Parathyroid adenoma (tissue), 2 donors: ENCODE measurements around the gene ADCY1.

Experiments
- H2AFZ ChIP-seq: fragments of 300-600 bp; sonication (generic); one replicate; pipeline ENCODE4 v1.7.0; 2017; ENCODE audit warnings: antibody characterized with exemption, mild to moderate bottlenecking
- H3K27ac ChIP-seq: fragments of 300-600 bp; sonication (generic); one replicate; pipeline ENCODE4 v1.7.0; 2017
- H3K27me3 ChIP-seq: fragments of 300-600 bp; sonication (generic); one replicate; pipeline ENCODE4 v1.7.0; 2017; ENCODE audit warnings: low read length; ENCODE audit not compliant: control insufficient read depth, insufficient read depth
- H3K36me3 ChIP-seq: fragments of 300-600 bp; sonication (generic); one replicate; pipeline ENCODE4 v1.7.0; 2017; ENCODE audit warnings: low read length; ENCODE audit not compliant: control insufficient read depth, insufficient read depth
- H3K4me1 ChIP-seq: fragments of 300-600 bp; sonication (generic); one replicate; pipeline ENCODE4 v1.7.0; 2017; ENCODE audit warnings: control low read depth
- H3K4me2 ChIP-seq: fragments of 300-600 bp; sonication (generic); one replicate; pipeline ENCODE4 v1.7.0; 2017; ENCODE audit warnings: low read length
- H3K4me3 ChIP-seq: fragments of 300-600 bp; sonication (generic); one replicate; pipeline ENCODE4 v1.7.0; 2017; ENCODE audit warnings: low read depth, low read length
- H3K79me2 ChIP-seq: fragments of 300-600 bp; sonication (generic); one replicate; pipeline ENCODE4 v1.7.0; 2017; ENCODE audit warnings: control low read depth
- H3K9ac ChIP-seq: fragments of 300-600 bp; sonication (generic); one replicate; pipeline ENCODE4 v1.7.0; 2017; ENCODE audit warnings: mild to moderate bottlenecking
- H3K9me3 ChIP-seq: fragments of 300-600 bp; sonication (generic); one replicate; pipeline ENCODE4 v1.7.0; 2017; ENCODE audit warnings: low read length; ENCODE audit not compliant: control insufficient read depth
- CTCF ChIP-seq: fragments of 300-600 bp; sonication (generic); IDR thresholded peaks from one replicate; pipeline ENCODE4 v1.7.0; 2017; ENCODE audit warnings: antibody characterized with exemption, mild to moderate bottlenecking
- donor health status: primary hyperparathyroidism.

Gene ADCY1

GRCh38 chr7:45563401-45563800 is 10.8 kb upstream of the ADCY1 start:
- Histone ChIP-seq H3K27me3 (no peaks in the 10 kb centered on the region), H3K9ac (no peak overlapping the region), H3K4me2 (no peak overlapping the region), H3K36me3 (no peaks in the 10 kb centered on the region), H3K9me3 (no peaks in the 10 kb centered on the region), H3K4me1 (no peaks in the 10 kb centered on the region), H3K79me2 (no peaks in the 10 kb centered on the region), H3K27ac (no peak overlapping the region), H2AFZ (no peak overlapping the region), H3K4me3 (no peak overlapping the region)
- no peak for TF ChIP-seq CTCF

- Histone ChIP-seq H3K9me3 (no peaks in the 10 kb centered on the region), H3K27me3 (no peaks in the 10 kb centered on the region), H3K79me2 (no peaks in the 10 kb centered on the region), H3K4me1 (no peaks in the 10 kb centered on the region), H3K27ac (no peak overlapping the region), H3K9ac (no peak overlapping the region), H3K36me3 (no peaks in the 10 kb centered on the region), H3K4me2 (no peak overlapping the region), H2AFZ (no peak overlapping the region), H3K4me3 (no peak overlapping the region)
- no peak for TF ChIP-seq CTCF
Measured at GRCh38 chr7:45563941-45564461, 10.2 kb upstream of the ADCY1 start.

- TF ChIP-seq CTCF: no peak
- Histone ChIP-seq H2AFZ (no peak overlapping the region), H3K4me2 (no peak overlapping the region), H3K4me3 (no peak overlapping the region), H3K4me1 (no peaks in the 10 kb centered on the region), H3K79me2 (no peaks in the 10 kb centered on the region), H3K36me3 (no peaks in the 10 kb centered on the region), H3K27ac (no peak overlapping the region), H3K9me3 (no peaks in the 10 kb centered on the region), H3K9ac (no peak overlapping the region), H3K27me3 (no peaks in the 10 kb centered on the region)
Measured at GRCh38 chr7:45564485-45564884, 9.7 kb upstream of the ADCY1 start.

GRCh38 chr7:45564886-45565455 is 9.2 kb upstream of the ADCY1 start:
- Histone ChIP-seq H3K9ac (no peak overlapping the region), H3K27me3 (no peaks in the 10 kb centered on the region), H3K79me2 (no peaks in the 10 kb centered on the region), H3K36me3 (no peaks in the 10 kb centered on the region), H3K4me3 (no peak overlapping the region), H2AFZ (no peak overlapping the region), H3K4me1 (no peaks in the 10 kb centered on the region), H3K9me3 (no peaks in the 10 kb centered on the region), H3K4me2 (no peak overlapping the region), H3K27ac (no peak overlapping the region)
- no peak for TF ChIP-seq CTCF

GRCh38 chr7:45566386-45566785 is 7.8 kb upstream of the ADCY1 start:
- Histone ChIP-seq H3K9me3 (no peaks in the 10 kb centered on the region), H3K9ac (no peak overlapping the region), H3K4me2 (no peak overlapping the region), H3K27ac (no peak overlapping the region), H2AFZ (no peak overlapping the region), H3K79me2 (no peaks in the 10 kb centered on the region), H3K4me3 (no peak overlapping the region), H3K36me3 (no peaks in the 10 kb centered on the region), H3K4me1 (no peaks in the 10 kb centered on the region), H3K27me3 (no peaks in the 10 kb centered on the region)
- no peak for TF ChIP-seq CTCF
